Activated CD4-positive, alpha-beta memory T cell treated with anti-CD3 and anti-CD28 coated beads, Interleukin-2, amount 10 ng/mL, durations not matched to agents 7 days and 5 days (primary cell): ENCODE data around the gene ABCB1. TPM values are rescaled to one million over a fixed set of nuclear protein-coding genes. Genes with fewer than 3 reads are reported as not detected.

Source experiments
- CTCF ChIA-PET: fragments of 350-600 bp; sonication (Branson Sonifier 250); formaldehyde crosslinking; loops from one replicate; lab custom pipeline; 2021; ENCODE audit warnings: antibody characterized with exemption, inconsistent platforms; lab: Charles Lee
- POLR2A ChIA-PET: fragments of 350-600 bp; sonication (Branson Sonifier 250); formaldehyde crosslinking; loops from one replicate; lab custom pipeline; 2021; ENCODE audit warnings: antibody characterized with exemption; lab: Charles Lee
- DNase-seq: peaks from one replicate; pipeline ENCODE4 v3.0.0-alpha.2; 2020
- H3K27ac Mint-ChIP-seq: one replicate; pipeline ENCODE4 v1.8.0; 2021; ENCODE audit warnings: mild to moderate bottlenecking, mixed read lengths
- H3K27me3 Mint-ChIP-seq: one replicate; pipeline ENCODE4 v1.8.0; 2021; ENCODE audit warnings: mixed read lengths
- H3K36me3 Mint-ChIP-seq: one replicate; pipeline ENCODE4 v1.8.0; 2021; ENCODE audit warnings: low read depth, mixed read lengths
- H3K4me1 Mint-ChIP-seq: one replicate; pipeline ENCODE4 v1.8.0; 2021; ENCODE audit warnings: mixed read lengths
- H3K4me3 Mint-ChIP-seq: one replicate; pipeline ENCODE4 v1.8.0; 2021; ENCODE audit warnings: mild to moderate bottlenecking, mixed read lengths
- H3K9me3 Mint-ChIP-seq: one replicate; pipeline ENCODE4 v1.8.0; 2021; ENCODE audit warnings: mixed read lengths
- total RNA-seq, 2 experiments: library from RNA; stranded (reverse); gene quantifications; one replicate each; pipeline ENCODE4 v1.2.3, GENCODE V29; 2021

ABCB1 gene
- 1 to 10 TPM; 8.1 to 9.8 TPM for total RNA-seq

- Mint-ChIP-seq H3K4me3 (peak within 1 kb of the TSS; percentile 78), H3K9me3 (no peaks in the 10 kb centered on the region), H3K36me3 (no peaks in the 10 kb centered on the region), H3K27me3 (peaks cover 40% of the 10 kb centered on the region), H3K4me1 (peaks cover 22% of the 10 kb centered on the region), H3K27ac (peak within 1 kb of the TSS; percentile 9)
- DNase-seq: peak; percentile 52
- ChIA-PET POLR2A (interaction anchor here (0.8 to 1.5 kb wide), 6 partner anchors 9 to 447 kb away, joined by 3 to 6 read pairs (median 4); partner anchors contain the start of genes RUNDC3B and TMEM243), CTCF (interaction anchor here (0.7 to 1.7 kb wide), 6 partner anchors 8 to 172 kb away, joined by 3 to 5 read pairs (median 3); no protein-coding TSS in a partner anchor)
Observed at GRCh38 chr7:87600130-87601124, at the start of gene ABCB1. TSS of gene ABCB1 (minus strand) at chr7:87600884. CDS start at chr7:87600184, 700 bp downstream.

GRCh38 chr7:87648316-87648715, 47.6 kb upstream of the ABCB1 start:
- H3K36me3 Mint-ChIP-seq: no peaks in the 10 kb centered on the region
- no peak overlapping the region for H3K4me3 Mint-ChIP-seq
- CTCF ChIA-PET: no interaction called here

GRCh38 chr7:87645446-87645845, 44.8 kb upstream of the ABCB1 start:
- ChIA-PET CTCF (no interaction called here), POLR2A (no interaction called here)
- Mint-ChIP-seq H3K4me3 (no peak overlapping the region), H3K4me1 (no peaks in the 10 kb centered on the region), H3K9me3 (no peaks in the 10 kb centered on the region), H3K36me3 (no peaks in the 10 kb centered on the region), H3K27ac (no peak overlapping the region), H3K27me3 (no peaks in the 10 kb centered on the region)
- no peak for DNase-seq

More at GRCh38 chr7:87648316-87648715, 47.6 kb upstream of the ABCB1 start:
- no peak for DNase-seq
- POLR2A ChIA-PET: no interaction called here
- Mint-ChIP-seq H3K27ac (no peak overlapping the region), H3K9me3 (no peaks in the 10 kb centered on the region), H3K4me1 (no peaks in the 10 kb centered on the region), H3K27me3 (no peaks in the 10 kb centered on the region)

GRCh38 chr7:87635921-87636320, 35.2 kb upstream of the ABCB1 start:
- POLR2A ChIA-PET: no interaction called here
- CTCF ChIA-PET: no interaction called here
- peaks cover 6% of the 10 kb centered on the region for H3K9me3 Mint-ChIP-seq
- H3K27me3 Mint-ChIP-seq: peaks cover 1% of the 10 kb centered on the region
- H3K4me3 Mint-ChIP-seq: no peak overlapping the region
- H3K4me1 Mint-ChIP-seq: no peaks in the 10 kb centered on the region
- DNase-seq: no peak
- H3K27ac Mint-ChIP-seq: no peak overlapping the region
- H3K36me3 Mint-ChIP-seq: no peaks in the 10 kb centered on the region

GRCh38 chr7:87628780-87629569, 28.3 kb upstream of the ABCB1 start:
- peaks cover 11% of the 10 kb centered on the region for H3K4me1 Mint-ChIP-seq
- no peaks in the 10 kb centered on the region for H3K36me3 Mint-ChIP-seq
- no peaks in the 10 kb centered on the region for H3K9me3 Mint-ChIP-seq
- CTCF ChIA-PET: interaction anchor here (0.9 kb wide), 1 partner anchor 29 kb away, joined by 3 read pairs; no protein-coding TSS in a partner anchor
- H3K27me3 Mint-ChIP-seq: peaks cover 15% of the 10 kb centered on the region
- peak overlapping the region; percentile 73 for H3K4me3 Mint-ChIP-seq
- no peak for DNase-seq
- H3K27ac Mint-ChIP-seq: no peak overlapping the region
- POLR2A ChIA-PET: interaction anchor here (1.3 kb wide), 1 partner anchor 28 kb away, joined by 3 read pairs; the partner anchor contains the start of gene ABCB1

GRCh38 chr7:87627634-87627994, 26.9 kb upstream of the ABCB1 start:
- peaks cover 19% of the 10 kb centered on the region for H3K27me3 Mint-ChIP-seq
- POLR2A ChIA-PET: interaction anchor here (1.0 to 1.9 kb wide), 3 partner anchors 22 to 307 kb away, joined by 3 to 5 read pairs (median 3); partner anchors contain the start of gene ADAM22
- DNase-seq: peak; percentile 24
- CTCF ChIA-PET: no interaction called here
- H3K4me3 Mint-ChIP-seq: peak overlapping the region; percentile 73
- H3K9me3 Mint-ChIP-seq: no peaks in the 10 kb centered on the region
- no peak overlapping the region for H3K27ac Mint-ChIP-seq
- no peaks in the 10 kb centered on the region for H3K36me3 Mint-ChIP-seq
- peaks cover 11% of the 10 kb centered on the region for H3K4me1 Mint-ChIP-seq

- no peak for DNase-seq
- ChIA-PET POLR2A (no interaction called here), CTCF (no interaction called here)
- Mint-ChIP-seq H3K27me3 (peaks cover 18% of the 10 kb centered on the region), H3K4me3 (no peak overlapping the region), H3K36me3 (no peaks in the 10 kb centered on the region), H3K27ac (no peak overlapping the region), H3K9me3 (no peaks in the 10 kb centered on the region), H3K4me1 (peaks cover 11% of the 10 kb centered on the region)
Observed at GRCh38 chr7:87625101-87625500, 24.4 kb upstream of the ABCB1 start.

- Mint-ChIP-seq H3K4me1 (peaks cover 11% of the 10 kb centered on the region), H3K4me3 (no peak overlapping the region), H3K27me3 (peaks cover 18% of the 10 kb centered on the region), H3K27ac (no peak overlapping the region), H3K9me3 (no peaks in the 10 kb centered on the region), H3K36me3 (no peaks in the 10 kb centered on the region)
- POLR2A ChIA-PET: no interaction called here
- CTCF ChIA-PET: no interaction called here
- no peak for DNase-seq
Observed at GRCh38 chr7:87624628-87625027, 23.9 kb upstream of the ABCB1 start.

GRCh38 chr7:87615197-87615596, 14.5 kb upstream of the ABCB1 start:
- no peaks in the 10 kb centered on the region for H3K9me3 Mint-ChIP-seq
- no peak overlapping the region for H3K4me3 Mint-ChIP-seq
- H3K27ac Mint-ChIP-seq: no peak overlapping the region
- H3K36me3 Mint-ChIP-seq: no peaks in the 10 kb centered on the region
- no peak for DNase-seq
- ChIA-PET POLR2A (no interaction called here), CTCF (no interaction called here)
- H3K4me1 Mint-ChIP-seq: no peaks in the 10 kb centered on the region
- peaks cover 6% of the 10 kb centered on the region for H3K27me3 Mint-ChIP-seq

GRCh38 chr7:87609916-87610315, 9.2 kb upstream of the ABCB1 start:
- no peak for DNase-seq
- H3K27ac Mint-ChIP-seq: no peak overlapping the region
- POLR2A ChIA-PET: no interaction called here
- CTCF ChIA-PET: interaction anchor here (0.6 kb wide), 1 partner anchor 122 kb away, joined by 3 read pairs; no protein-coding TSS in a partner anchor
- peaks cover 13% of the 10 kb centered on the region for H3K27me3 Mint-ChIP-seq
- no peaks in the 10 kb centered on the region for H3K4me1 Mint-ChIP-seq
- H3K36me3 Mint-ChIP-seq: no peaks in the 10 kb centered on the region
- H3K9me3 Mint-ChIP-seq: no peaks in the 10 kb centered on the region
- H3K4me3 Mint-ChIP-seq: no peak overlapping the region

- no peak overlapping the region for H3K4me3 Mint-ChIP-seq
- H3K27ac Mint-ChIP-seq: no peak overlapping the region
- CTCF ChIA-PET: no interaction called here
- H3K9me3 Mint-ChIP-seq: no peaks in the 10 kb centered on the region
- no peaks in the 10 kb centered on the region for H3K4me1 Mint-ChIP-seq
- DNase-seq: no peak
- H3K27me3 Mint-ChIP-seq: peaks cover 15% of the 10 kb centered on the region
- no peaks in the 10 kb centered on the region for H3K36me3 Mint-ChIP-seq
- POLR2A ChIA-PET: no interaction called here
Observed at GRCh38 chr7:87608431-87608830, 7.7 kb upstream of the ABCB1 start.

- Mint-ChIP-seq H3K27ac (no peak overlapping the region), H3K4me3 (no peak overlapping the region), H3K27me3 (peaks cover 35% of the 10 kb centered on the region), H3K36me3 (no peaks in the 10 kb centered on the region), H3K9me3 (no peaks in the 10 kb centered on the region), H3K4me1 (peaks cover 14% of the 10 kb centered on the region)
- CTCF ChIA-PET: no interaction called here
- POLR2A ChIA-PET: no interaction called here
- DNase-seq: no peak
Observed at GRCh38 chr7:87604264-87604663, 3.6 kb upstream of the ABCB1 start.
